GM12872 (cell line): ENCODE measurements around the gene ERVFRD-1.

Experiments used
- TF ChIP-seq, protein P1 (sequence below): IDR thresholded peaks from 3 replicates; pipeline ENCODE4 v1.5.1; 2011; ENCODE audit warnings: low read depth, mild to moderate bottlenecking, low read length, moderate library complexity; ENCODE audit not compliant: insufficient read depth

Gene ERVFRD-1

DNA sequence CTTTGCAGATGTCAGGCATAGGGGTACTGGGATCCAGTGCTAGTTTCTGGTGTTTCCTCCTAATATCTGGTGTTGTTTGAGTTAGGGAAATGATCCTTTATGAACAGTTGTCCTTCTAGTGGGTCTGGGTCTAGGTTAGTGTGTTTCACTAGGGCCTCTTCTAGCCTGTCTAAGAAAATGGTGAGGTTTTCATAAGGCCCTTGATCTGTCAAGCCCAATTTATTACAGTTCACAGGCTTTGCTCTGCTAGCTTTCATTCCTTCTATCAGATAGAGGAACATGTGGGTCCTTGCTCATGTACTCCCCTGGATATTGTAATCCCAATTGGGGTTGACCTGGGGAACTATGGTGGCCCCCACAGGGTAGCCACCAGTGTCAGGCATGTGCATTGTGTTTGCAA, 2.8 kb downstream of the ERVFRD-1 start:
- TF ChIP-seq, protein P1, sequence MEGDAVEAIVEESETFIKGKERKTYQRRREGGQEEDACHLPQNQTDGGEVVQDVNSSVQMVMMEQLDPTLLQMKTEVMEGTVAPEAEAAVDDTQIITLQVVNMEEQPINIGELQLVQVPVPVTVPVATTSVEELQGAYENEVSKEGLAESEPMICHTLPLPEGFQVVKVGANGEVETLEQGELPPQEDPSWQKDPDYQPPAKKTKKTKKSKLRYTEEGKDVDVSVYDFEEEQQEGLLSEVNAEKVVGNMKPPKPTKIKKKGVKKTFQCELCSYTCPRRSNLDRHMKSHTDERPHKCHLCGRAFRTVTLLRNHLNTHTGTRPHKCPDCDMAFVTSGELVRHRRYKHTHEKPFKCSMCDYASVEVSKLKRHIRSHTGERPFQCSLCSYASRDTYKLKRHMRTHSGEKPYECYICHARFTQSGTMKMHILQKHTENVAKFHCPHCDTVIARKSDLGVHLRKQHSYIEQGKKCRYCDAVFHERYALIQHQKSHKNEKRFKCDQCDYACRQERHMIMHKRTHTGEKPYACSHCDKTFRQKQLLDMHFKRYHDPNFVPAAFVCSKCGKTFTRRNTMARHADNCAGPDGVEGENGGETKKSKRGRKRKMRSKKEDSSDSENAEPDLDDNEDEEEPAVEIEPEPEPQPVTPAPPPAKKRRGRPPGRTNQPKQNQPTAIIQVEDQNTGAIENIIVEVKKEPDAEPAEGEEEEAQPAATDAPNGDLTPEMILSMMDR: no peak

- TF ChIP-seq, protein P1: no peak
These were observed 8.5 kb downstream of the ERVFRD-1 start for GRCh38 chr6:11103065-11103464.

DNA sequence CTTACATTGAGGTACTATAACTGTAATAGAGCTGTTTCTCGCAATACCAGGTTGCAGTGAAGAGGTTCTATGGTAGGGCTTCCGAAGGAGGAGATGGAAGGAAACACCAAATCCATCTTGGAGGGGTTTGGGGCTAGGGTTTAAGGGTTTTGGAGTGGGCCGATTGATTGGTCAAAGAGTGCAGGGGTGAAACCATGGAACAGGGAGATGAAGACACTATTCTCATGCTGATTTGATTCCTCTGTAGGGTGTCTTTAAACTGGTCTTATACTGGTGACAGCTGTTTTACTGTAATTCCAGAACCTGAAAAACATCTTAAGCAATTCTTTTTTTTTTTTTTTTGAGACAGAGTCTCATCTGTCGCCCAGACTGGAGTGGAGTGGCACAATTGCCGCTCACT, 10.1 kb downstream of the ERVFRD-1 start:
- TF ChIP-seq, protein P1: no peak

GRCh38 chr6:11098004-11098403, 13.5 kb downstream of the ERVFRD-1 start:
- TF ChIP-seq, protein P1: no peak

DNA sequence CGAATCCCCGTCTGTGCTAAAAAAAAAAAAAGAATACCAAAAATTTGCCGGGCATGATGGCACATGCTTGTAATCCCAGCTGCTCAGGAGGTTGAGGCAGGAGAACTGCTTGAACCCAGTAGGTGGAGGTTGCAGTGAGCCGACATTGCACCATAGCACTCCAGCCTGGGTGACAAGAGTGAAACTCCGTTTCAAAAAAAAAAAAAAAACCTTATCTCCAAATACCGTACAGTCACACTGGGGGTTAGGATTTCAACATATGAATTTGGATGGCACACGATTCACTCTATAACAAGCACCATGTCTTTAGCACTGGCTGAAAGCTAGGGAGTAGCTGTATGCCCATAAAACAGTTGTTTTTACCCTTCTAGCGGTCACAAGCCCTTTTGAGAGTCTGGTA, 14.0 kb downstream of the ERVFRD-1 start:
- TF ChIP-seq, protein P1: no peak

GRCh38 chr6:11096109-11096508, 15.4 kb downstream of the ERVFRD-1 start:
- TF ChIP-seq, protein P1: no peak

GRCh38 chr6:11094941-11095340, 16.6 kb downstream of the ERVFRD-1 start:
- TF ChIP-seq, protein P1: no peak

DNA sequence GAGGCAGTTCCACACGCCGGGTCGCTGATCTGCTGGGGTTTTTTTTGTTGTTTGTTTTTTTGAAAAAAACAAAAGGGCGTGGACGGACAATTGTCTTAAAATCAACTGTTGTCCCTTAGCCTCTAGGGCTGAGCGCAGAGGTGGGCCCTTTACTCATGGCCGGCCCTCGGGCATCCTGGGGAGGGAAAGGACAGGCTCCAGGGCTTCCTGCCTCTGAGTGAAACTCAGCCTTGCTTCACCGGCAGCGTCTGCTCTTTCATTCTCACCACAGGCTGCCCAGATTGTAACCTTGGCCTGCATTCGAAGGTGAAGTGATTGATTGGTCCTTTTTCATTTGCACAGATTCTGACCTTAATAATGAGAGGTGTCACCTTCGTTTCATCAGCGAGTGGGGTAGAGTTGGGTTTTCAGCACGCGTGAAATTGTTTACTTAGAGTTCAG, 17.1 kb downstream of the ERVFRD-1 start:
- TF ChIP-seq, protein P1: no peak
